Ovary (tissue), 3 donors: ENCODE results near the gene CCRL2.

Source experiments
- POLR2A ChIP-seq: fragments of 450-650 bp; IDR thresholded peaks from one replicate; pipeline ENCODE4 v1.6.1; 2017; ENCODE audit warnings: antibody characterized with exemption, mild to moderate bottlenecking, moderate library complexity
- TF ChIP-seq, protein P1 (sequence below), 3 donors: fragments of 450-650 bp in 2 of 3; fragments of 200-600 bp in 1 of 3; IDR thresholded peaks; one replicate each; pipeline versions ENCODE4 v1.5.1 to v1.8.0; 2016 to 2022; ENCODE audit warnings: antibody characterized with exemption in 3 of 3, mild to moderate bottlenecking in 1 of 3
- donor health status: DM: no; HTN: no; CAD: no.

DNA sequence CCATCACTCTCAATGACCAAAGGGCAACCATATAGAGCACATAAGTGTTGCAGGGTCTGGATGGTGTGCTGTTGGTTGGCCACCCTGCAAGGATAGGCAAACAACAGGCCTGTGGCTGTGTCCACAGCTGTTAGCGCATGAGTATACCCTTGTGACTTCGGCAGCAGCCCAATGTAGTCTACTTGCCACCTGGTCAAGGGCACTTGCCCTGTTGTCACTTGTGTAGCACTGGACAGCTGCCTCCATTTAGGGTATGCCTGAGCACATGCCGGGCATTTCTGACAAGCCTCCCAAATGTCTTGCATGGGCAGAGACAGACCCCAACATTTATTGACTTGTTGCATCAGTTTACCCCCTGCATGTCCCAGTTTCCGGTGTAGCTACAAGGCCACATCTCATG lies 12.8 kb downstream of the CCRL2 start:
- TF ChIP-seq, protein P1, sequence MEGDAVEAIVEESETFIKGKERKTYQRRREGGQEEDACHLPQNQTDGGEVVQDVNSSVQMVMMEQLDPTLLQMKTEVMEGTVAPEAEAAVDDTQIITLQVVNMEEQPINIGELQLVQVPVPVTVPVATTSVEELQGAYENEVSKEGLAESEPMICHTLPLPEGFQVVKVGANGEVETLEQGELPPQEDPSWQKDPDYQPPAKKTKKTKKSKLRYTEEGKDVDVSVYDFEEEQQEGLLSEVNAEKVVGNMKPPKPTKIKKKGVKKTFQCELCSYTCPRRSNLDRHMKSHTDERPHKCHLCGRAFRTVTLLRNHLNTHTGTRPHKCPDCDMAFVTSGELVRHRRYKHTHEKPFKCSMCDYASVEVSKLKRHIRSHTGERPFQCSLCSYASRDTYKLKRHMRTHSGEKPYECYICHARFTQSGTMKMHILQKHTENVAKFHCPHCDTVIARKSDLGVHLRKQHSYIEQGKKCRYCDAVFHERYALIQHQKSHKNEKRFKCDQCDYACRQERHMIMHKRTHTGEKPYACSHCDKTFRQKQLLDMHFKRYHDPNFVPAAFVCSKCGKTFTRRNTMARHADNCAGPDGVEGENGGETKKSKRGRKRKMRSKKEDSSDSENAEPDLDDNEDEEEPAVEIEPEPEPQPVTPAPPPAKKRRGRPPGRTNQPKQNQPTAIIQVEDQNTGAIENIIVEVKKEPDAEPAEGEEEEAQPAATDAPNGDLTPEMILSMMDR (IDR thresholded peaks at IDR 0.05), result no peak
- no peak for TF ChIP-seq POLR2A
